Bronchial epithelial cell (primary cell): ENCODE data around the gene CELF2. TPM values are rescaled to one million over a fixed set of nuclear protein-coding genes. Genes with fewer than 3 reads are reported as not detected.
A peak's percentile ranks its signal among the peaks of the same experiment; 100 is the strongest.

ENCODE experiments used
- DNase-seq: peaks from one replicate; pipeline ENCODE4 v3.0.0-alpha.2; 2010; ENCODE audit warnings: low read depth
- FAIRE-seq: peaks from 2 replicates; lab custom pipeline; 2011; peaks lifted over from hg19 to GRCh38; lab: Jason Lieb, UNC
- H3K27me3 ChIP-seq: 2 replicates; pipeline ENCODE4 v1.5.1; 2011; ENCODE audit warnings: low read length; ENCODE audit not compliant: control insufficient read depth, insufficient read depth
- H3K36me3 ChIP-seq: 2 replicates; pipeline ENCODE4 v1.5.1; 2011; ENCODE audit warnings: low read length; ENCODE audit not compliant: control insufficient read depth, insufficient read depth
- H3K4me3 ChIP-seq: 2 replicates; pipeline ENCODE4 v1.5.1; 2011; ENCODE audit warnings: mild to moderate bottlenecking, low read depth, low read length, control low read depth
- CTCF ChIP-seq: IDR thresholded peaks from 2 replicates; pipeline ENCODE4 v1.5.1; 2011; ENCODE audit warnings: mild to moderate bottlenecking, moderate library complexity, low read length, control low read depth, inconsistent platforms; ENCODE audit not compliant: insufficient read depth, severe bottlenecking
- total RNA-seq: library from RNA; depleted of rRNA; stranded (reverse); fragments of >200 nt; gene quantifications from 2 replicates; pipeline ENCODE4 v1.2.1, GENCODE V29; 2014

Gene CELF2
- total RNA-seq, 1 donor from 2014 or later: 2.1 TPM

- DNase-seq: no peak
- H3K27me3 ChIP-seq: no peaks in the 10 kb centered on the region
- no peak for FAIRE-seq
- H3K36me3 ChIP-seq: no peaks in the 10 kb centered on the region
- TF ChIP-seq CTCF: no peak
- H3K4me3 ChIP-seq: no peak overlapping the region
Measured at GRCh38 chr10:11065567-11065966, 47.9 kb downstream of the CELF2 start.

GRCh38 chr10:11066520-11066919 lies 48.8 kb downstream of the CELF2 start:
- TF ChIP-seq CTCF: no peak
- DNase-seq: no peak
- Histone ChIP-seq H3K27me3 (no peaks in the 10 kb centered on the region), H3K4me3 (no peak overlapping the region), H3K36me3 (no peaks in the 10 kb centered on the region)
- FAIRE-seq: peak; percentile 88

- no peaks in the 10 kb centered on the region for H3K27me3 ChIP-seq
- no peak for DNase-seq
- FAIRE-seq: no peak
- TF ChIP-seq CTCF: no peak
- H3K36me3 ChIP-seq: no peaks in the 10 kb centered on the region
- no peak overlapping the region for H3K4me3 ChIP-seq
Measured at GRCh38 chr10:11068861-11069633, 51.4 kb downstream of the CELF2 start.

- no peaks in the 10 kb centered on the region for H3K36me3 ChIP-seq
Measured at GRCh38 chr10:11073410-11073809, 55.7 kb downstream of the CELF2 start.

GRCh38 chr10:11074536-11075267 lies 57.0 kb downstream of the CELF2 start:
- DNase-seq (no peak), FAIRE-seq (no peak)
- Histone ChIP-seq H3K27me3 (no peaks in the 10 kb centered on the region), H3K36me3 (no peaks in the 10 kb centered on the region), H3K4me3 (no peak overlapping the region)
- no peak for TF ChIP-seq CTCF

More at GRCh38 chr10:11073410-11073809, 55.7 kb downstream of the CELF2 start:
- no peaks in the 10 kb centered on the region for H3K27me3 ChIP-seq
- TF ChIP-seq CTCF: no peak
- DNase-seq: no peak
- H3K4me3 ChIP-seq: no peak overlapping the region
- FAIRE-seq: no peak
